GM21786 (cell line): ENCODE data around the gene RBM15B.
A peak's percentile ranks its signal among the peaks of the same experiment; 100 is the strongest.

Experiments
- ATAC-seq: cut with Tn5 transposase; IDR thresholded peaks from one replicate; pipeline ENCODE4 v1.9.1; 2021; ENCODE audit not compliant: unreplicated experiment

Gene RBM15B

DNA sequence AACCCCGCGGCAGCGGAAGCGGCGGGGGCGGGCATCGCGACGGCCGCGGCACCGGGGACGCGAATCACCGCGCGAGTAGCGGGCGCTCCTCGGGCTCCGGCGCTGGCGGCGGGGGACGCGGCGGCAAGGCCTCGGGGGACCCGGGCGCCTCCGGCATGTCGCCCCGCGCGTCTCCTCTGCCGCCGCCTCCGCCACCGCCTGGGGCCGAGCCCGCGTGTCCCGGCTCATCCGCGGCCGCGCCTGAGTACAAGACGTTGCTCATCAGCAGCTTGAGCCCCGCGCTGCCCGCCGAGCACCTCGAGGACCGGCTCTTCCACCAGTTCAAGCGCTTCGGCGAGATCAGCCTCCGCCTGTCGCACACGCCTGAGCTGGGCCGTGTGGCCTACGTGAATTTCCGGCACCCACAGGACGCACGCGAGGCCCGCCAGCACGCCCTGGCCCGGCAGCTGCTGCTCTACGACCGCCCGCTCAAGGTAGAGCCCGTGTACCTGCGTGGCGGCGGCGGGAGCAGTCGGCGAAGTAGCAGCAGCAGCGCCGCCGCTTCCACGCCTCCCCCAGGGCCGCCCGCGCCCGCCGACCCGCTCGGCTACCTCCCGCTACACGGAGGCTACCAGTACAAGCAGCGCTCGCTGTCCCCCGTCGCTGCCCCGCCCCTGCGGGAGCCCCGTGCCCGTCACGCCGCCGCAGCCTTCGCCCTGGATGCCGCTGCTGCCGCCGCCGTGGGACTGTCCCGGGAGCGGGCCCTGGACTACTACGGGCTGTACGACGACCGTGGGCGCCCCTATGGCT, 675 bp downstream of the RBM15B start:
- ATAC-seq = peak; percentile 4

DNA sequence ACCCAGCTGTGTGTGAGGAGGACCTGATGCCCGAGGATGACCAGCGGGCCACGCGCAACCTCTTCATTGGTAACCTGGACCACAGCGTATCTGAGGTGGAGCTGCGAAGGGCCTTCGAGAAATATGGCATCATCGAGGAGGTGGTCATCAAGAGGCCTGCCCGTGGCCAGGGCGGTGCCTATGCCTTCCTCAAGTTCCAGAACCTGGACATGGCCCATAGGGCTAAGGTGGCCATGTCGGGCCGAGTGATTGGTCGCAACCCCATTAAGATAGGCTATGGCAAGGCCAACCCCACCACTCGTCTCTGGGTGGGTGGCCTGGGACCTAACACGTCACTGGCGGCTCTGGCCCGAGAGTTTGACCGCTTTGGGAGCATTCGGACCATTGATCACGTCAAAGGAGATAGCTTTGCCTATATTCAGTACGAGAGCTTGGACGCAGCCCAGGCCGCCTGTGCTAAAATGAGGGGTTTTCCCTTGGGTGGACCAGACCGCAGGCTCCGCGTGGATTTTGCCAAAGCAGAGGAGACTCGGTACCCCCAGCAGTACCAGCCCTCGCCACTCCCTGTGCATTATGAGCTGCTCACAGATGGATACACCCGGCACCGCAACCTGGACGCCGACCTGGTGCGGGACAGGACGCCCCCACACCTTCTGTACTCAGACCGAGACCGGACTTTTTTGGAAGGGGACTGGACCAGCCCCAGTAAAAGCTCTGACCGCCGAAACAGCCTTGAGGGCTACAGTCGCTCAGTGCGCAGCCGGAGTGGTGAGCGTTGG, 1.5 kb downstream of the RBM15B start:
- no peak for ATAC-seq

GRCh38 chr3:51393134-51393495, 2.0 kb downstream of the RBM15B start:
- ATAC-seq = no peak

DNA sequence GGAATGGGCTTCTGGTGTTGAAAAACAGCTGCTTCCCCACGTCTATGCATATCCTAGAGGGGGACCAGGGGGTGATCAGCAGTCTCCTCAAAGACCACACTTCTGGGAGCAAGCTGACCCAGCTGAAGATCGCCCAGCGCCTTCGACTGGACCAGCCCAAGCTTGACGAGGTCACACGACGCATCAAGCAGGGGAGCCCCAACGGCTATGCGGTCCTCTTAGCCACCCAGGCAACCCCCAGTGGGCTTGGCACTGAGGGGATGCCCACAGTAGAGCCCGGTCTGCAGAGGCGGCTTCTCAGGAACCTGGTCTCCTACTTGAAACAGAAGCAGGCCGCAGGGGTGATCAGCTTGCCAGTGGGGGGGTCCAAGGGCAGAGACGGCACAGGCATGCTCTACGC, 2.5 kb downstream of the RBM15B start:
- ATAC-seq = no peak

GRCh38 chr3:51394541-51394940, 3.5 kb downstream of the RBM15B start:
- no peak for ATAC-seq

GRCh38 chr3:51395493-51396213, 4.6 kb downstream of the RBM15B start:
- no peak for ATAC-seq

DNA sequence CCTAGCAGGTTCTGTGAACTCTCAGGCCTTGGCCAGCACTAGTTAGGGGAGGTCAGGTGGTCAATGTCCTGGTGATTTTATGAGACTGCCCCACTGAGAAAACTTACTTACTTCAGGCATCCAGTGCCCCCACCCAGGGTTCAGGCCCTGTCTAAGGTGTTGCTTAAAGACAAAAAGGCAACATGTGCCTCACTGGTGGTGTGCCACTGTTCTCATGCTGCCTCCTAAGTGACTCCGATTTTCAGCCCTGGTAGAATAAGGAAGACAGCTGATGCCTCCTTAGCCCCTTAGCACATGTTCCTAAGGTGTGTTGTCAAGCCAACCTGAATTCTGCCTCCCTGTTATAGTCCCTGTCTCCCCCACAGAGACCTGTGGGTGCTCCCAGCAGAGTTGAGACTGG, 5.3 kb downstream of the RBM15B start:
- no peak for ATAC-seq

DNA sequence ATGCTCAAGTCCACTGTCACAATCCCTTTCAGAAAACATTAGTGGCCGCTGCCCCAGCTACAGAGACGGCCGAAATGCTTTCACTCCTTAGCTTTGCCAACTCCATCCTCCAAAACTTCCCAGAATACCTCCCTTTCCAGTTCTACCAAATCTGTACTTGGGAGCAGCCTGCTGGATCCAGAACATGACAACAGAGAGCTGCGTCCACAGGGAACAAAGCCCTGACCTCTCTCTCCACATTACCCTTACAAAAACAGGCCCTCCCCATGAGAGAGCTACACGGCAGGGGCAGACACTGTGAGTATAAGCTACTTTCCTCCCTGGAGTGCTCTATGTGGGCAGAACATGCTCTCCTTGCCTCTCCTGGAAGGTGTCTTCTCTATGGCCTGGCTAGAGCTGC, 6.3 kb downstream of the RBM15B start:
- no peak for ATAC-seq

GRCh38 chr3:51398595-51399310, 7.7 kb downstream of the RBM15B start:
- ATAC-seq = no peak

GRCh38 chr3:51400166-51400565, 9.1 kb downstream of the RBM15B start:
- no peak for ATAC-seq

DNA sequence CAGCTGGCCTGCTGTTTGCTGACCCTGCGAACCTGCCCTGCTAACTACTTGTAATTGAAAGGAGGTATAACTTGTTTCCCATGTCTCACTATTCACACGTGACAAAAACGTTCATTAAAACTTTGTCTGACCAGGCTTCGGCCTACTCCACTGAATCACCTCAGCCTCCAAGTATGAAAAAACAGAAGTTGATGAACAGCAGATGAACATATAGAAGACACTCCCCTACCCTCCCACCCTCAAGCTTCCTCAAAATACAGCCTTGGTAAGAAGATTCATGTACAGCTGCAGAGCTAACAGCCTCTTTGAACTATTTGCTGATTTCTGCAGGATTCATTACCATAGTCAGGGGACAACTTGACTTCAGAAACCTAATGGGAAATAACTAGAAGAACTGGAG, 10.7 kb downstream of the RBM15B start:
- ATAC-seq = no peak

DNA sequence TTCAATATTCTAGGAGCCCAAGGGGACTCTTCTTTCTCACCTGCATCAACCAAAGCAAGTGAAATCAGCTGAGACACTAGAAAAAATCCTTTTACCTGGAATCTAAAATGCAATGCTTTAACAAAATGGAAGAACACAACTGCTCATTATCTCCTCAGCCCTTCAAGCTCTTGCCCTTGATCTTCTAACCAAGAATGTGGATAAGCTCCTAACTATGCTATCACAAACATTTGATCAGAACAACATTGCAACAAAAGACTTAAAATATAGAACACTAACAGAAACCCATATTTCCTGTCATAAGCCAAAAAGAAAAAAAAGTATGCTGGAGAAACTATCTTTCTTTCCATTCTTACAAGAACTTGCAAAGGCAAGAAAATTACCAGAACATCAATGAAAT, 12.6 kb downstream of the RBM15B start:
- no peak for ATAC-seq

DNA sequence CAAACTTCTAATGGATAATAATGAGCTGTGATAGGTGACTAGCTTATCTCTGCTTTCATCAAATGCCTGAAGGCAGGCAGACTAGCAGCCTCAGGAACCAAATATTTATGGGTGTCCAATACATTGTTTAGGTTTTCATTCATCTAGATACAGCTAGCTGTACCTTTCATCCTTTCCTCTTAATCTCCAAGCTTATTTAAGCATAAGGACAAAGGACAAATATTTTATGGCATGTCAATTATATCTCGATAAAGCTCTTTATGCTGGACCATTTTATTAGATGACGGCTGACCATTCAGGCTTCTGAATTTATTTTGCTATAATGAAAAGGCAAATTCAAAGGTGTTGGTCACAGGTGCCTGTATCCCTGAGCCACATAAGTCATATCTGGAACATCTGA, 16.9 kb downstream of the RBM15B start:
- ATAC-seq = no peak

DNA sequence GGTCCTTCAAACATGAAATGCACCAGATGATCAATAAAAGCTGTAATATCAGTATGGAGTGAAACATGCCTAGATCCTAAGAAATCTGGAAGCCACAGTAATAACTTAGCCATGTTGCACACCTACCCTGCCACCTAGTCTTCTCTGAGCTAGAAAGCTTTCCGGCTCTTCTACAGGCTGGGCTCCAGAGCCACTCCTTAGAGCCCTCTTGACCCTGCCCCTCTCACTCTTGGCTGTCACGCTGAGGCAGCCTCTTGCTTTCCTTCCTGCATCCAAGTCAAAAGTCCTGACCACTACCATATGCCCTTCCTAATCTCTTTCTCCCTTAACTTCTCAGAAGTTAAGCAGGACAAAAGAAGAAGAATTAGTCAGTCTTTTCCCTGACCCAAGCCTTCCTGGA, 17.7 kb downstream of the RBM15B start:
- no peak for ATAC-seq

GRCh38 chr3:51422211-51422610, 31.1 kb downstream of the RBM15B start:
- ATAC-seq = no peak

GRCh38 chr3:51426921-51427320, 35.8 kb downstream of the RBM15B start:
- ATAC-seq = no peak

DNA sequence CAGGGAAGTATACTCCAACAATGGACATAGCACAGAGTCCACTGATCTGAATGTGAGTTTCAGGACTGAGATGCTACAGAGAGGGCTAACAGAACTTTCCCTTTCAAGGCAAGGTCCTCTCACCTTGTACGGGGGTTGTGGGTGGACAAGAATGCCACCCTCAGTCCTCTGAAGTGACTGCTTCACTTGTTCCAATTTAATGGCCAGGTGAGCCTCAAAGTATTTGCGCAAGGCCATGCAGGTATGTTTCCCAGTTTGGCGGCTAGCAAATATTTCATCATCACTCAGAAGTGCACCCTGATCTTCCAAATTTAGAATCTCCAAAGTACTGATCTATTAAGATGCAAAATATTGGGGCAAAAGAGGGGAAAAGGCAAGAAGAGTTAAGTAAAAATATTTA, 38.1 kb downstream of the RBM15B start:
- no peak for ATAC-seq

- ATAC-seq = no peak
These were observed 43.0 kb downstream of the RBM15B start for GRCh38 chr3:51434110-51434509.

DNA sequence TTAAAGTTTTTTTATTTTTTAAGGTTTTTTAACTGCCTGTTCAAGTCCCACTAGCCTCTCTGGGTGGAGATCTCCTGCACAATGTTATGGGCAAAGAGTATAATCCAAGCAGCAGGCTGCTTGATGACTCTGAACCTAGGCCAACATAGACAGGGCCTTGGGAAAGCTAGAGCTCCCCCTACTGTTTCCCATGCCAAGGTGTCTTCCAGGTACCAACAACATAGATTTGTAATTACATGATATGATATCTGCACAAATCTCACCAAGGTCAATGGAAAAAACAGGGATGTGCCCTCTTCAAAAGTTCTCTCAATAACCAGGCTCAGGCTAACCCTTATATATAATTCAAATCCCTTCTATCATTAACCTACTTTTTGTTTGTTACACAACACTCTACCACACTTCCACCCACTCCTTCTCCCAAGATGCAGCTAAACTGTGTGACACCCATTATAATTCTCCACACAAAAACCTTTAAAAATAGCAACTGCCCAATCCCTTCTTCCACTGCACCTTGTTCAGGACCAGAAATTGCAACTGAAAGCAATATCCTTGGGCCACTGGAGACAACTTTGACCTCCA, 43.8 kb downstream of the RBM15B start:
- ATAC-seq = no peak

DNA sequence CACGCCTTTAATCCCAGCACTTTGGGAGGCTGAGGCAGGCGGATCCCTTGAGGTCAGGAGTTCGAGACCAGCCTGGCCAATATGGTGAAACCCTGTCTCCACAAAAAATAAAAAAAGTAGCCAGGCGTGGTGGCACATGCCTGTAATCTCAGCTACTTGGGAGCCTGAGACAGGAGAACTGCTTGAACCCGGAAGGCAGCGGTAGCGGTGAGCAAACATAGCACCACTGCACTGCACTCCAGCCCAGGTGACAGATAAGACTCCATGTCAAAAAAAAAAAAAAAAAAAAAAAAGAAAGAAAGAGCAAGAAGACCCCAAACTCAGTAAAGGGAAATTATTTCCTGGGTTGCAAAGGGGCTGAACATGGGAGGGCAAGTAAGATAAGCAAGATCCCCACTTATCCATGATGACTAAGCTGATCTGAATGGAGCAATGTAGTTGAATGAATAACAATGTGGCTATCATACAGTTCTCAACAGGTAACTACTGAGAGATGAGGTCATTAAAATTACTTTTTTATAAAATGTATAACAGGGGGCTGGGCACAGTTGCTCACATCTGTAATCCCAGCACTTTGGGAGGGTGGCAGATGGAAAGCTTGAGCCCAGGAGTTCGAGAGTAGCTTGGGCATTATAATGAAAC, 46.0 kb downstream of the RBM15B start:
- ATAC-seq = no peak
